Astrocyte (in vitro differentiated cells and primary cell): ENCODE results near the gene ACOX3.

Source experiments
- CTCF ChIP-seq: IDR thresholded peaks from 2 replicates; pipeline ENCODE4 v1.5.1; 2011; ENCODE audit warnings: low read depth, mild to moderate bottlenecking, inconsistent platforms, low read length, moderate library complexity; ENCODE audit not compliant: insufficient read depth
- EZH2 ChIP-seq: IDR thresholded peaks from 2 replicates; pipeline ENCODE4 v1.6.1; 2012; ENCODE audit warnings: mild to moderate bottlenecking, low read length, inconsistent platforms; ENCODE audit not compliant: insufficient read depth

DNA sequence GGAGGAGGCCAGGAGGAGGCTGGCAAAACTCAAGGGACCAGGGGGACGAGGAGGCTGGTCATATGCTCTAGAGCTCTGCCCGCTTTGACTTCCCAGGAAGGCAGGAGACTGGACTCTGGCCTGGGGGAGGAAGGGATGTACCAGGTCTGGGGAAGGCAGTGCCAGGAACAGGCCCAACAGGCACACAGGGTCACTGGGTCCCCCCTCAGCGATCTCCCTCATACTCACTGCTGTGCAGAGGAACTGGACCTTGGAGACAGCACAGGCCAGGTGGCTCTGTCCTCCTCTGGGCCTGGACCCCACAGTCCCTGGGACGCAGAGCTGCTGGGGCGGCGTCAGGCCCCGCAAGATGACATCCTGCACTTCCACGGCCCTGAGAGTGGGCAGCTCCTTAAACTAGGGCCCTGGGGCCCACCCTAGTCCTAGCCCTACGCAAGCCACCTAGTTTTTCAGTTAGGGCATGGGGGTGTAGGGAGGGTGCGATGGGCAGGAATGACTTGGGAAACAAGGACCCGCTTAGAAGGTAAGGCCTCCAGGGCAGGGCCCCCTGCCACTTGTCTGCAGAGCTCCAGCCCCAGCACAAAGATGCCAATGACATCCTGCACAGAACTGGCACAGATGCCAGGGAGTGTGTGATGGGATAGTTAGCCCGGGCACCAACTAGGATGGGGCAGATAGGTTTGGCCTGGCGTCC, 111.5 kb downstream of the ACOX3 start:
- TF ChIP-seq CTCF (no peak), EZH2 (no peak)
